K562 (cell line): Measurements from ENCODE around the gene TAX1BP1. TPM values are rescaled to one million over a fixed set of nuclear protein-coding genes. Genes with fewer than 3 reads are reported as not detected.

Experiments
- ARID2 ChIP-seq: fragments of 450-650 bp; IDR thresholded peaks from 2 replicates; pipeline ENCODE4 v1.6.1; 2017; ENCODE audit warnings: antibody characterized with exemption, mild to moderate bottlenecking
- BMI1 ChIP-seq: fragments of 150-350 bp; IDR thresholded peaks from 2 replicates; pipeline ENCODE4 v1.6.1; 2014; ENCODE audit warnings: low read length
- CREB5 ChIP-seq: fragments of 250-450 bp; sonication (Bioruptor Pico); IDR thresholded peaks from 2 replicates; pipeline ENCODE4 v1.5.0; 2020; ENCODE audit warnings: mild to moderate bottlenecking
- ZNF146 ChIP-seq: IDR thresholded peaks from one replicate; pipeline ENCODE4 v1.6.1; 2018; ENCODE audit warnings: missing compliant biosample characterization; ENCODE audit not compliant: unreplicated experiment
- ZNF24 ChIP-seq: fragments of 450-650 bp; IDR thresholded peaks from 2 replicates; pipeline ENCODE4 v1.6.1; 2016
- polyA plus RNA-seq, 8 experiments: library from polyadenylated mRNA; depleted of rRNA in 4 of 8; stranded (reverse) in 5 of 8; unstranded in 3 of 8; fragments of >200 nt; fragmentation: Nextera tagmentation in 2 of 8; fragmentation: Illumina TruSeq in 1 of 8; extraction: Ambion mirVana in 2 of 8; extraction: Trizol in 1 of 8; gene quantifications; 2 replicates each; pipeline versions ENCODE4 v1.2.1 to v1.2.3, GENCODE V29; 2011 to 2014; ENCODE audit warnings: inconsistent platforms in 1 of 8, missing spikeins in 1 of 8
- total RNA-seq, 7 experiments: library from RNA; depleted of rRNA in 6 of 7; stranded (reverse); fragments of >200 nt in 6 of 7; fragmentation: Illumina TruSeq in 2 of 7; extraction: Trizol in 2 of 7; gene quantifications; 2 replicates each; pipeline versions ENCODE4 v1.2.1 to v1.2.3, GENCODE V29; 2011 to 2021; ENCODE audit warnings: low replicate concordance in 1 of 7
- TF ChIP-seq, protein P1 (sequence below): fragments of 200-600 bp; sonication (generic); IDR thresholded peaks from one replicate; pipeline ENCODE4 v1.6.1; 2012; ENCODE audit warnings: mild to moderate bottlenecking, low read depth, low read length, inconsistent platforms
- TF ChIP-seq, protein P2 (sequence below), 2 experiments: fragments of 450-650 bp; IDR thresholded peaks; 2 replicates each; pipeline ENCODE4 v1.6.1; 2018; ENCODE audit warnings: mild to moderate bottlenecking in 2 of 2, low read depth in 1 of 2; ENCODE audit not compliant: partially characterized antibody in 2 of 2
- TF ChIP-seq, protein P3 (sequence below), 2 experiments: fragments of 200-800 bp in 1 of 2; sonication (Bioruptor generic) in 1 of 2; sonication (generic) in 1 of 2; formaldehyde crosslinking in 1 of 2; IDR thresholded peaks in 1 of 2; conservative IDR thresholded peaks in 1 of 2; 2 replicates each; pipeline versions ENCODE4 v1.5.0 to v1.6.1; 2016 to 2020; ENCODE audit warnings: missing compliant biosample characterization in 1 of 2, missing genetic modification characterization in 1 of 2, missing genetic modification reagents in 1 of 2

Gene TAX1BP1
- total and polyA plus RNA-seq, 9 of the 15 experiments (the other 6 are each of a cell fraction or from before 2014, with no cell fraction given) = 49.0 to 119 (median 75.9) TPM

- TF ChIP-seq, protein P1, sequence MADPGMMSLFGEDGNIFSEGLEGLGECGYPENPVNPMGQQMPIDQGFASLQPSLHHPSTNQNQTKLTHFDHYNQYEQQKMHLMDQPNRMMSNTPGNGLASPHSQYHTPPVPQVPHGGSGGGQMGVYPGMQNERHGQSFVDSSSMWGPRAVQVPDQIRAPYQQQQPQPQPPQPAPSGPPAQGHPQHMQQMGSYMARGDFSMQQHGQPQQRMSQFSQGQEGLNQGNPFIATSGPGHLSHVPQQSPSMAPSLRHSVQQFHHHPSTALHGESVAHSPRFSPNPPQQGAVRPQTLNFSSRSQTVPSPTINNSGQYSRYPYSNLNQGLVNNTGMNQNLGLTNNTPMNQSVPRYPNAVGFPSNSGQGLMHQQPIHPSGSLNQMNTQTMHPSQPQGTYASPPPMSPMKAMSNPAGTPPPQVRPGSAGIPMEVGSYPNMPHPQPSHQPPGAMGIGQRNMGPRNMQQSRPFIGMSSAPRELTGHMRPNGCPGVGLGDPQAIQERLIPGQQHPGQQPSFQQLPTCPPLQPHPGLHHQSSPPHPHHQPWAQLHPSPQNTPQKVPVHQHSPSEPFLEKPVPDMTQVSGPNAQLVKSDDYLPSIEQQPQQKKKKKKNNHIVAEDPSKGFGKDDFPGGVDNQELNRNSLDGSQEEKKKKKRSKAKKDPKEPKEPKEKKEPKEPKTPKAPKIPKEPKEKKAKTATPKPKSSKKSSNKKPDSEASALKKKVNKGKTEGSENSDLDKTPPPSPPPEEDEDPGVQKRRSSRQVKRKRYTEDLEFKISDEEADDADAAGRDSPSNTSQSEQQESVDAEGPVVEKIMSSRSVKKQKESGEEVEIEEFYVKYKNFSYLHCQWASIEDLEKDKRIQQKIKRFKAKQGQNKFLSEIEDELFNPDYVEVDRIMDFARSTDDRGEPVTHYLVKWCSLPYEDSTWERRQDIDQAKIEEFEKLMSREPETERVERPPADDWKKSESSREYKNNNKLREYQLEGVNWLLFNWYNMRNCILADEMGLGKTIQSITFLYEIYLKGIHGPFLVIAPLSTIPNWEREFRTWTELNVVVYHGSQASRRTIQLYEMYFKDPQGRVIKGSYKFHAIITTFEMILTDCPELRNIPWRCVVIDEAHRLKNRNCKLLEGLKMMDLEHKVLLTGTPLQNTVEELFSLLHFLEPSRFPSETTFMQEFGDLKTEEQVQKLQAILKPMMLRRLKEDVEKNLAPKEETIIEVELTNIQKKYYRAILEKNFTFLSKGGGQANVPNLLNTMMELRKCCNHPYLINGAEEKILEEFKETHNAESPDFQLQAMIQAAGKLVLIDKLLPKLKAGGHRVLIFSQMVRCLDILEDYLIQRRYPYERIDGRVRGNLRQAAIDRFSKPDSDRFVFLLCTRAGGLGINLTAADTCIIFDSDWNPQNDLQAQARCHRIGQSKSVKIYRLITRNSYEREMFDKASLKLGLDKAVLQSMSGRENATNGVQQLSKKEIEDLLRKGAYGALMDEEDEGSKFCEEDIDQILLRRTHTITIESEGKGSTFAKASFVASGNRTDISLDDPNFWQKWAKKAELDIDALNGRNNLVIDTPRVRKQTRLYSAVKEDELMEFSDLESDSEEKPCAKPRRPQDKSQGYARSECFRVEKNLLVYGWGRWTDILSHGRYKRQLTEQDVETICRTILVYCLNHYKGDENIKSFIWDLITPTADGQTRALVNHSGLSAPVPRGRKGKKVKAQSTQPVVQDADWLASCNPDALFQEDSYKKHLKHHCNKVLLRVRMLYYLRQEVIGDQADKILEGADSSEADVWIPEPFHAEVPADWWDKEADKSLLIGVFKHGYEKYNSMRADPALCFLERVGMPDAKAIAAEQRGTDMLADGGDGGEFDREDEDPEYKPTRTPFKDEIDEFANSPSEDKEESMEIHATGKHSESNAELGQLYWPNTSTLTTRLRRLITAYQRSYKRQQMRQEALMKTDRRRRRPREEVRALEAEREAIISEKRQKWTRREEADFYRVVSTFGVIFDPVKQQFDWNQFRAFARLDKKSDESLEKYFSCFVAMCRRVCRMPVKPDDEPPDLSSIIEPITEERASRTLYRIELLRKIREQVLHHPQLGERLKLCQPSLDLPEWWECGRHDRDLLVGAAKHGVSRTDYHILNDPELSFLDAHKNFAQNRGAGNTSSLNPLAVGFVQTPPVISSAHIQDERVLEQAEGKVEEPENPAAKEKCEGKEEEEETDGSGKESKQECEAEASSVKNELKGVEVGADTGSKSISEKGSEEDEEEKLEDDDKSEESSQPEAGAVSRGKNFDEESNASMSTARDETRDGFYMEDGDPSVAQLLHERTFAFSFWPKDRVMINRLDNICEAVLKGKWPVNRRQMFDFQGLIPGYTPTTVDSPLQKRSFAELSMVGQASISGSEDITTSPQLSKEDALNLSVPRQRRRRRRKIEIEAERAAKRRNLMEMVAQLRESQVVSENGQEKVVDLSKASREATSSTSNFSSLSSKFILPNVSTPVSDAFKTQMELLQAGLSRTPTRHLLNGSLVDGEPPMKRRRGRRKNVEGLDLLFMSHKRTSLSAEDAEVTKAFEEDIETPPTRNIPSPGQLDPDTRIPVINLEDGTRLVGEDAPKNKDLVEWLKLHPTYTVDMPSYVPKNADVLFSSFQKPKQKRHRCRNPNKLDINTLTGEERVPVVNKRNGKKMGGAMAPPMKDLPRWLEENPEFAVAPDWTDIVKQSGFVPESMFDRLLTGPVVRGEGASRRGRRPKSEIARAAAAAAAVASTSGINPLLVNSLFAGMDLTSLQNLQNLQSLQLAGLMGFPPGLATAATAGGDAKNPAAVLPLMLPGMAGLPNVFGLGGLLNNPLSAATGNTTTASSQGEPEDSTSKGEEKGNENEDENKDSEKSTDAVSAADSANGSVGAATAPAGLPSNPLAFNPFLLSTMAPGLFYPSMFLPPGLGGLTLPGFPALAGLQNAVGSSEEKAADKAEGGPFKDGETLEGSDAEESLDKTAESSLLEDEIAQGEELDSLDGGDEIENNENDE = no peak
- no peak for TF ChIP-seq CREB5 (CRISPR knock-in tag)
- TF ChIP-seq ZNF146 (CRISPR knock-in tag) = peak; percentile 57
- TF ChIP-seq BMI1 = no peak
- TF ChIP-seq ARID2 = peak; percentile 55; the same call in 1 of the 2 replicates
- TF ChIP-seq, protein P2, sequence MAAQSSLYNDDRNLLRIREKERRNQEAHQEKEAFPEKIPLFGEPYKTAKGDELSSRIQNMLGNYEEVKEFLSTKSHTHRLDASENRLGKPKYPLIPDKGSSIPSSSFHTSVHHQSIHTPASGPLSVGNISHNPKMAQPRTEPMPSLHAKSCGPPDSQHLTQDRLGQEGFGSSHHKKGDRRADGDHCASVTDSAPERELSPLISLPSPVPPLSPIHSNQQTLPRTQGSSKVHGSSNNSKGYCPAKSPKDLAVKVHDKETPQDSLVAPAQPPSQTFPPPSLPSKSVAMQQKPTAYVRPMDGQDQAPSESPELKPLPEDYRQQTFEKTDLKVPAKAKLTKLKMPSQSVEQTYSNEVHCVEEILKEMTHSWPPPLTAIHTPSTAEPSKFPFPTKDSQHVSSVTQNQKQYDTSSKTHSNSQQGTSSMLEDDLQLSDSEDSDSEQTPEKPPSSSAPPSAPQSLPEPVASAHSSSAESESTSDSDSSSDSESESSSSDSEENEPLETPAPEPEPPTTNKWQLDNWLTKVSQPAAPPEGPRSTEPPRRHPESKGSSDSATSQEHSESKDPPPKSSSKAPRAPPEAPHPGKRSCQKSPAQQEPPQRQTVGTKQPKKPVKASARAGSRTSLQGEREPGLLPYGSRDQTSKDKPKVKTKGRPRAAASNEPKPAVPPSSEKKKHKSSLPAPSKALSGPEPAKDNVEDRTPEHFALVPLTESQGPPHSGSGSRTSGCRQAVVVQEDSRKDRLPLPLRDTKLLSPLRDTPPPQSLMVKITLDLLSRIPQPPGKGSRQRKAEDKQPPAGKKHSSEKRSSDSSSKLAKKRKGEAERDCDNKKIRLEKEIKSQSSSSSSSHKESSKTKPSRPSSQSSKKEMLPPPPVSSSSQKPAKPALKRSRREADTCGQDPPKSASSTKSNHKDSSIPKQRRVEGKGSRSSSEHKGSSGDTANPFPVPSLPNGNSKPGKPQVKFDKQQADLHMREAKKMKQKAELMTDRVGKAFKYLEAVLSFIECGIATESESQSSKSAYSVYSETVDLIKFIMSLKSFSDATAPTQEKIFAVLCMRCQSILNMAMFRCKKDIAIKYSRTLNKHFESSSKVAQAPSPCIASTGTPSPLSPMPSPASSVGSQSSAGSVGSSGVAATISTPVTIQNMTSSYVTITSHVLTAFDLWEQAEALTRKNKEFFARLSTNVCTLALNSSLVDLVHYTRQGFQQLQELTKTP (IDR thresholded peaks at IDR 0.05; ENCODE audit: low read depth in 1 of 2, partially characterized antibody in 2 of 2) = peak in 1 of 2 experiments; percentile 15
- TF ChIP-seq, protein P3, sequence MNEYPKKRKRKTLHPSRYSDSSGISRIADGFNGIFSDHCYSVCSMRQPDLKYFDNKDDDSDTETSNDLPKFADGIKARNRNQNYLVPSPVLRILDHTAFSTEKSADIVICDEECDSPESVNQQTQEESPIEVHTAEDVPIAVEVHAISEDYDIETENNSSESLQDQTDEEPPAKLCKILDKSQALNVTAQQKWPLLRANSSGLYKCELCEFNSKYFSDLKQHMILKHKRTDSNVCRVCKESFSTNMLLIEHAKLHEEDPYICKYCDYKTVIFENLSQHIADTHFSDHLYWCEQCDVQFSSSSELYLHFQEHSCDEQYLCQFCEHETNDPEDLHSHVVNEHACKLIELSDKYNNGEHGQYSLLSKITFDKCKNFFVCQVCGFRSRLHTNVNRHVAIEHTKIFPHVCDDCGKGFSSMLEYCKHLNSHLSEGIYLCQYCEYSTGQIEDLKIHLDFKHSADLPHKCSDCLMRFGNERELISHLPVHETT (CRISPR knock-in tag; conservative IDR thresholded peaks at IDR 0.05 in 1 of 2, IDR thresholded peaks at IDR 0.05 in 1 of 2) = peak in 1 of 2 experiments; percentile 34; a peak in 1 of 4 replicates
- TF ChIP-seq ZNF24 = 0 out of 2 replicates have a peak, but pooled peaks have one; percentile 49
Measured at GRCh38 chr7:27739301-27739908, 557 bp upstream of the TAX1BP1 start (continued).
